Stimulated activated CD4-positive, alpha-beta T cell treated with anti-CD3 and anti-CD28 coated beads, Interleukin-2, amount 100 ng/mL, for 48 hours (primary cell): Measurements from ENCODE around the gene VPS4A.
"Not testable (repeated sequence)": the region's sequence is repeated elsewhere in the genome, so short reads cannot be mapped to it uniquely, and the experiment has no call there.

Experiments
- DNase-seq, 2 donors: peaks; one replicate each; pipeline ENCODE4 v3.0.0-alpha.2; 2020

VPS4A gene

GRCh38 chr16:69310653-69311532 is at the start of gene VPS4A:
Gene VPS4A, plus strand, starts transcription at chr16:69311350. Its CDS starts 162 bp downstream, at chr16:69311512.
- peak; percentile 99 for DNase-seq

- DNase-seq, result no peak
These were observed 44.7 kb upstream of the VPS4A start for GRCh38 chr16:69266334-69267063.

- DNase-seq, result no peak
These were observed 43.5 kb upstream of the VPS4A start for GRCh38 chr16:69267633-69268032.

- no peak for DNase-seq
These were observed 40.8 kb upstream of the VPS4A start for GRCh38 chr16:69270395-69270794.

GRCh38 chr16:69270831-69271230 is 40.3 kb upstream of the VPS4A start:
- DNase-seq, result no peak

- DNase-seq, result no peak
These were observed 38.1 kb upstream of the VPS4A start for GRCh38 chr16:69273009-69273408.

- no peak for DNase-seq
These were observed 36.4 kb upstream of the VPS4A start for GRCh38 chr16:69274699-69275235.

- DNase-seq, result no peak
These were observed 34.7 kb upstream of the VPS4A start for GRCh38 chr16:69276148-69277115.

GRCh38 chr16:69277413-69277812 is 33.7 kb upstream of the VPS4A start:
- no peak for DNase-seq

- no peak for DNase-seq
These were observed 27.3 kb upstream of the VPS4A start for GRCh38 chr16:69283851-69284250.

- DNase-seq, result no peak
These were observed 25.9 kb upstream of the VPS4A start for GRCh38 chr16:69285240-69285639.

GRCh38 chr16:69286941-69287713 is 24.0 kb upstream of the VPS4A start:
- peak; percentile 37 to 41 for DNase-seq

GRCh38 chr16:69291657-69292056 is 19.5 kb upstream of the VPS4A start:
- DNase-seq, result not testable (repeated sequence)

- DNase-seq, result no peak
These were observed 17.7 kb upstream of the VPS4A start for GRCh38 chr16:69293401-69293800.

- DNase-seq, result no peak
These were observed 17.1 kb upstream of the VPS4A start for GRCh38 chr16:69294051-69294450.

- DNase-seq, result not testable (repeated sequence)
These were observed 14.4 kb upstream of the VPS4A start for GRCh38 chr16:69296771-69297170.

- DNase-seq, result no peak
These were observed 12.9 kb upstream of the VPS4A start for GRCh38 chr16:69298261-69298660.

- DNase-seq, result no peak
These were observed 10.0 kb upstream of the VPS4A start for GRCh38 chr16:69301187-69301586.

- DNase-seq, result no peak
These were observed 9.3 kb upstream of the VPS4A start for GRCh38 chr16:69301861-69302260.

- no peak for DNase-seq
These were observed 8.8 kb upstream of the VPS4A start for GRCh38 chr16:69302301-69302700.

GRCh38 chr16:69306031-69306430 is 5.1 kb upstream of the VPS4A start:
- DNase-seq, result no peak

- no peak for DNase-seq
These were observed 4.1 kb upstream of the VPS4A start for GRCh38 chr16:69307091-69307490.
